HG03060 (cell line): Measurements from ENCODE around the gene SCNN1A.

ENCODE experiments used
- ATAC-seq: cut with Tn5 transposase; IDR thresholded peaks from one replicate; pipeline ENCODE4 v1.9.1; 2021; ENCODE audit warnings: low read depth, moderate number of reproducible peaks; ENCODE audit not compliant: unreplicated experiment

The SCNN1A gene

DNA sequence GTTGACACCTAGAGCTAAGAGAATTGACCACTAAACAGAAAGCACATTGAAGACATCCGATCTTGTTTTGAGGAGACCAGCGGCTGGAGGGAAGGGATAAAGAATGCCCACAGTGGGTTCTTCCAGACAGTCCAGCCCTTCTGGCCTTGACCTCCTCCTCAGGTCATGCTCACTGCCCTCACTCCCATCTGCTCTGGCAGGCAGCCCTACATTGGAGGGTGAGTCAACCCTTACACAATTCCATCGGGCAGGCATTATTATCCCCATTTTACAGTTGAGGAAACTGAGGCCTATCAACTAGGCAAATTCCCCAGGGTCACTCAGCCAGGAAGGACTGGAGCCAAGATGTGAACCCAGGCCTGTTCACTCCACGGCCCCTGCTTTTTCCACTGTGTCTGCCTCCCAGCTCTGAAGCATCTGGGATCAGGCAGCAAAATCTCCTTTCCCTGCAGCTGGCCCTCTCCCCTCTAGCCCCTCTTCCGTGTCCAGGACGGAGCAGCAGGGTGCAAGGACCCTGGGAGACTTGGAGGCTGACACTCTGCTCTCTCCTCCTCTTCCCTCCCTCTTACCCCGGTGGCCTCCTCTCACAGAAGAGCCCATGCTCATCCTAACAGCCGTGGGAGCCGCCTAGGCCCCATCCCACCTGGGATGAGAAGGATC, 5.3 kb downstream of the SCNN1A start:
- no peak for ATAC-seq

DNA sequence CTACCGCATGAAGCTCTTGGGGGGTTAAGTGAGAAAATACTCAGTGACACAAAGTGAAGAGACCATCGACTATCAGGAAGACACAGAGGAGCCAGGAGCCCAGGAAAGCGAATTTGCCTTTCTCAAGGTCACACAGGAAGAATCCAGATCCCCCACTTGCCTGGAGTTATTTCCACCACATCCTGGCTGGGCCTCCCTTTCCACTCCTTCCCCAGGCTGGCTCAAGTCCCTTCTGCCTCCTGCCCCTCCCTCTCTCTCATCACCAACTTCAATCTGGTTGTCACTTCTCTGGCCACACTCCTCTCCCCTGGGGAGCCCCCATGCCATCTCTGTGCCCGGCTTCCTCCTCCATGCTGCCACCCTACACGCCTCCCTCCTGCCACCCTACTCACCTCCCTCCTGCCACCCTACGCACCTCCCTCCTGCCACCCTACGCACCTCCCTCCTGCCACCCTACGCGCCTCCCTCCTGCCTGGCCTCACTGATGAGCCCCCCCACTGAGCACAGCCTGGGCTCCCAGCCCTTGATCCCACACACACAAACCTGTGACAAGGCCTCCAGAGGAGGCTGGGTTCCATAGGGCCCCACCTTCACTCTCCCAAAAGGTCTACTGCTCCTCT, 6.3 kb downstream of the SCNN1A start:
- ATAC-seq: no peak

DNA sequence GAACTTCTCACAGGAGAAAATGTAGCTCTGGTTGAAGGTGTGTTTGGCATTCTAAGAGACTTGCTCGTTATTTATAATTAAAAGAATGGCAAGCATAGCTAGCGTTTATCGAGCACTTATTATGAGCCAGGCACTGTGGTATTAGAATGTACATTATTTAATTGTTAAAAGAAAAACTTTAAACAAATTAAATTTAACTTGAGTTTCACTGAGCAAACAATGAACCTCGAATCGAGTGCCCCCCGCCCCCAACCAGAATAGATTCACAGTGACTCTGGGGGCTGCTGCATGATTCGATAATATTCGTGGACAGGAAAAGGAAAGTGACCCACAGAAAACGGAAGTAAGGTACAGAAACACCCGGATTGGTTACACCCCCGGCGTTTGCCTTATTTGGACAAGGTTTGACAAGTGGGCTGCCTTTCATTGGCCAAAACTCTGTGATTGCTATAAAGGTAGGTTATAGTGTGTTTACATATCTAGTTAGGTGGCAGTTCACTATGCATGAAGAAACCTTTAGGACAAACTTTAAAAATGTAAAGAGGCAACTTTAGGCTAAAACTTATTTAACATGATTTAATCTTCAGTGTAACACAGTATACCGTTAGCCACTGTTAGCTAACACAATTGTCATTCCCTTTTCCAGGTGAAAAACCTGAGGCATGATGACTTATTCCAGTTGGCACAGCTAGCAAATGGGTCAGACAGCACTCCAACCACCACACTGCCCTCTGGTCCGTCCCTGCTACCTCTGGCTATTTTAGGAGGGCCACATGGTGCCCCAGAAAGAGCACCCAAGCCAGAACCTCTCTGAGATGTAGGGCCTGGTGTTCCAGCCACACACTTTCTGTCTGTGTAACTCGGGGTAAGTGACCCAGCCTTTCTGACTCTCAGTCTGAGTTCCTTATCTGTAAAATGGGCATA, 7.1 kb downstream of the SCNN1A start:
- no peak for ATAC-seq

DNA sequence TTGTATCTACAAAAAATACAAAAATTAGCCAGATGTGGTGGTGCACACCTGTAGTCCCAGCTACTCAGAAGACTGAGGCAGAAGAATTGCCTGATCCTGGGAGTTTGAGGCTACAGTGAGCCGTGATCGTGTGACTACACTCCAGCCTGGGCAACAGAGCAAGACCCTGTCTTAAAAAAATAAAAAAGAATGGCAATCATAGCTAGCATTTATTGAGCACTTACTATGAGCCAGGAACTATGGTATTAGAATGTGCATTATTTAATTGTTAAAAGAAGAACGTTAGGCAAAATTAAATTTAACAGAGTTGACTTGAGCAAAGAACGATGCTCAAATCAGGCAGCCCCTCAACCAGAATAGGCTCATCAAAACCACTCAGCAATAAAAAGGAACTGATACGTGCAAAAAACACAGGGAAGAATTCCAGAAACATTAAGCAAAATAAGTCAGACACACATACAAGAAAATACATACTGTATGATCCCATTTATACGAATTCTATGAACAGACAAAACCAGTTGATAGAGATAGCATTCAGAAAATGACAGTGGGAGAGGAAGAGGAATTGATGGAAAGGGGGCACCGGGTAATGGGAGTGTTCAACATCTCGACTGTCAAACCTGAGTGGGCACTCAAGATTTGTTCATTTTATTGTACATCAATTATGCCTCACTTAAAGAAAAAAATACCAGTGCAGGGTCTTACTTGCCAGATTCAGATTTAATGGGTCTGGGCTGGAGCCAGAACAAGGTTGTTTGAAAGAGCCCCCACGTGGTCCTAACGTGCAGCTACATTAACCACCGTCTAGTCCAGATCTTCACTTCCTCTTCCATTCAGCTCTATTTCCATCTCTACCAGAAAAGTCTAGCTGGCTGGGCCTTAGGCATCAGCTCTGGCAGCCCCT, 8.0 kb downstream of the SCNN1A start:
- no peak for ATAC-seq

DNA sequence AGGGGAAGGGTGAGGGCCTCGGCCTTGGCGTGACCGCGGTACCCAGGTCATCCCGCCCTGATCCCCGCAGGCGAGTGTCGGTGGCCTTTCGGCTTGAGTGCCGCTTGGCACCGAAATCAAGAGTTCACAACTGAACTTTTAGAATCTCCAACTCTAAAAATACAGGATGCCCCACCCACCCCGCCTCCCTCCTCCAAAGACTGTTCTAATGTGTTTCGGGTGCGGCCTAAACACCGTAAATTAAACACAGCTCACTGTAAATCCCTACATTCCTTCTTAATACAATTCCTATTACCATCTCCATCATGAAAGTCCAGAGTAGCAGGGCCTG, 11.4 kb downstream of the SCNN1A start:
- ATAC-seq: no peak

DNA sequence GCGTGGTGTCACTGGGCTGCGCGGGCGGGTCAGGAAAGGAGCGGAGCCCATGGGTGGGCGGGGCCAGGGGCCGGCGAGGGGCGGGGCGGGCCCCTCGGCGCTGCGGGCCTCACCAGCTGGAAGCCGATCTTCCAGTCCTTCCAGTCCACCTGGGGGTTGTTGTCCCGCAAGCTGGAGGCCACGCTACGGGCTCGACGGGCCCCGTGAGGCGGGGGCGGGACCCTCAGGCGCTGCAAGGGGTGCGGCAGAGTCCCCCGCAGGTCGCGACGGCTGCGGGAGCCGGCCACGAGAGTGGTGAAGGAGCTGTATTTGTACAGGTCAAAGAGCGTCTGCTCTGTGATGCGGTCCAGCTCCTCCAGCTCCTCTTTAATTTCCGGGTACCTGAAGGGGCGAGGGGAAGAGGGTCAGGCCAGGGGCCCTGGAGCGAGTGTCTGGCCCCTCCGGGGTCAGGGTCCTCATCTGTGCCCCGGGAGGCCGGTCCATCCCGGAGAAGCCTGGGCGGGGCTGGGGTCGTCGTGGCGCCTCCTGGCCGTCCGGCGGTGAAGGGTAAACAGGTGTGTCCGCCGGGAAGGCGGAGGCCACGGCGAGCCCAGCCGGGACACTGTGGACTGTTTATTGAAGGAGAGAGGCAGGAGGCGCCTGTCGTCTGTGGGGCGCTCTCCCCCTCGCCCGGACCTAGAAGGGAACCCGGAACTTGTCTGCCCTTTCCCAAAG, 11.9 kb downstream of the SCNN1A start:
- no peak for ATAC-seq

DNA sequence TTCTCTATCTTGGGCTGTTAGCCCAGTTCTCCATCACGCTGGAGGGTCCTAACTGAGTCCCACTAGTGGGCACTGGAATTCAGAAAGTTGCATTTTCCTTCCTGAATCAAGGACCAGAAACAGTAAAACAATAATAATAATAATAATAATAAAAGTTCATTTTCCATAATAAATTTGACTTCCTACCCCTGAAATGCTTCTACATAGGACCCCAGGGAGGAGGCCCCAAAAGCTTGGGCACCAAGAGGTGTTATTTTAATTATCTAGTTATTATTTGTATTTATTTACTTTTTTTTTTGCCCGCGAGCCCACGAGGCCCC, 12.4 kb downstream of the SCNN1A start:
- no peak for ATAC-seq

DNA sequence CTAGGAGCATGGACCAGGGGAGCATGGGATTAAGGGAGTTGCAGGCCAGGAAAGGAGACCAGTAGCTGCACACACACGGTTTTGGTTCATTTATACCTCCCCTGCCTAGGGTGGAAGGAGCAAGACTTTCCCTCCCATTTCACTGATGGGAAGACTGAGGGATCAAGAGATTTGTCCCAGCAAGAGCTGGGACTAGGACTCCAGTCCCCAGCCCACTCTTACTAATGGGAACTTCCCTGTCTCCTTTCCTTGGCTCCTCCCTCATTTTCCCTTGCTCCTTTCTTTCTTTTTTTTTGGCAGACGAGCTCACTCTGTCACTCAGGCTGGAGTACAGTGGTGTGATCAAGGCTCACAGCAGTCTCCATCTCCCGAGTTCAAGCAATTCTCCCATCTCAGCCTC, 13.0 kb downstream of the SCNN1A start:
- no peak for ATAC-seq

DNA sequence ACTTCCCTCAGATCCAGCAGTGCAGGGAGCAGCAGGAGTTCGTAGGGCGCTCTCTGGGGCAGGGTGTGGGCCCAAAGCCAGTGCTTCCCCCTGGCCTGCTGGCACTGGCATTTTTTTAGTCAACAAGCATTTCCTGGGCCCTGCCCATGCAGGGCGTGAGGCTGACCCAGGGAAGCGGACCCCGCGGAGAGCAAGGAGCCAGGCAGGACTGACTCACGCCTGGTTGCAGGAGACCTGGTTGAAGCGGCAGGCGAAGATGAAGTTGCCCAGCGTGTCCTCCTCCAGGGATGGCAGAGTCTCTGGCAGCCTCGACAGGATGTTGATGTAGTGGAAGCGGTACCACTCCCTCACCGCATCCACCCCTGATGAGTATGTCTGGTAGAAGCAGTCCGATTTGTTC, 13.5 kb downstream of the SCNN1A start:
- no peak for ATAC-seq

DNA sequence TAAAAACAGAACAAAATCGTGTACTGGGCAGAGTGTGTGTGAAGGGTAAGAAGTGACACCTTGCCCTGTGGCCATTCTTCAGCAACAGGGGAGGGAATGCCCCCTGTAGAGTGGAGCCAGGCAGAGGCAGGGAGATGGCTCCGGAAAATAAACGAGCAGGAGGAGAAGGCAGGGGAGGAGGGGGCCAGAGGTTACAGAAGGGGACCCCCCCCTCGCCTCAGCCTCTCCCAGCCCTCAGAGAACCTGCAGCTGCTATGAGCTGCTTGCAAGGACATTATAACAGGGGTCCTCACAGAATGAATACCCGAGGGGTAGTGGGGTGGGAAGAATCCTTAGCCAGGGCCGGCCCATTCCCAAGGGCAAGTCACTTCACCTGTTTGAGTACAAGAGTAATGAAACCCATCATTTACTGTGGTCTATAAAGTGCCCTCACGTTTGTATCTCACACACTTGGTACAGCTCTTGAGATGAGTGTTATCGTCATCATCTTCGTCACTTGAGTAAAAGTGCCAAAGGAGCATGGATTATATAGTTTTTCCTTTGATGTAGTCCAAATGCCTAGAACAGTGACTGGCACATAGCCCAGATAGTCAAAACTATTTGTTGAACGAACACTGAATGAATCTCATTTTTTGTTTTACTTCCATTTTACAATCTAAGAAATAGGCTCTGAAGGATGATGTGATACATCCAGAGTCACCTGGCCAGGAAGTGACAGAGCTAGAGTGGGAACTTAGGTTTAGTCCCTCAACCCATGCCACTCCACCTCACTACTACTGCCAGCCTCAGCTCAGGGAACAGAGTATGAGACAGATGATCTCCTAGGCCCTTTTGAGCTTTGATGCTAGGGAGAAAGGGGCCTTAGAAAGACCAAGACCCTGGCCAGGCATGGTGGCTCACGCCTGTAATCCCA, 14.5 kb downstream of the SCNN1A start:
- no peak for ATAC-seq

DNA sequence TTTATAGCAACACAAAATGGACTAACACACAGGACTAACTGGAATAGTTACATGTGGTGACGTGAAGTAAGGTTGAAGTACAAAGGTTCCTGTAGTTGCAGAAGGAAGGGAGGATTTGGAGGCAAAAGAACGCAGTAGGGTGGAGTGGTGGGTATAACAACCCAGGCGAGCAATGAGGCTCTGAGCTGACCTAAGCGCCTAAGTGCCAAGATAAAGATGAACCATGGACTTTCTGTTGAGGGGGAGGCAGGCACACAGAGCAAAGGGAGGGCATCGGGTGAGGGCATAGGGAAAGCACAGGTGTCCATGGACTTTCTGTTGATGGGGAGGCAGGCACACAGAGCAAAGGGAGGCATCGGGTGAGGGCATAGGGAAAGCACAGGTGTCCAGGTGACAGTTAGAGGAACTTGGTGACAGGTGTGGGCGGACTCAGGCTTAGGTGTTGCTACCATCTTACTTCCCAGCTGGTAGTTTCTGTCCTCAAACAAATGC, 15.2 kb downstream of the SCNN1A start:
- ATAC-seq: no peak

DNA sequence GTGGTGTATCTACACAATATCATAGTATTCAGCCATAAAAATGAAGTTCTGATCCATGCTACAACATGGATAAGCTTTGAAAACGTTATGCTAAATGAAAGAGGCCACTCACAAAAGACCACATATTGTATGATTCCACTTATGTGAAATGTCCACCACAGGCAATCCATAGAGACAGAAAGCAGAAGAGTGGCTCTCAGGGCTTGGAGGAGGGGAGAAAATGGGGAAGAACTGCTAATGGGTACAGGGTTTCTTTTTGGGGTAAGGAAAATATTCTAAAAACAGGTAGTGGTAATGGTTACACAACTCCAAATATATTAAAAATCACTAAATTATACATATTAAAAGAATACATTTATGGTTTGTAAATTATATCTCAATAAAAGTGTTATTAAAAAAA, 16.5 kb downstream of the SCNN1A start:
- no peak for ATAC-seq

DNA sequence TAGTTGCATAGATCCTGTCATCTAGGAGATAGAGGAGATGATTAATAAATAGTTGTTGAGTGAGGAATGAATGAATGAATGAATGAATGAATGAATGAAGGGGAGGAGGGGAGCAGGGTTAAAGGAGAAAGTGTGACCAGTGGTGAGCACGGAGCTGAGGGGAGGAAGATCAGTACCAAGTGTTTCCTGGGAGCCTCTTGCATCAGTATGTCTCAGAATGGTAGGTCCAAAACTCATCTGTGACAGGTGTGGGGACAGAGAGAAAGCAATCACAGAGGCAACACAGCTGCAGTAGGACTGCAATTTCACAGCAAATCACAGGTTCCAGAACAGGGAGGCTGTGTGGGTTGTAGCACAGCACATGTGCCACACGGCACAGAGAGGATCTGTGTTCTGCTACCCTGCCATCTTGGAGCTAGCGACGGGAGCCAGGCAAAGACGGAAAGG, 19.0 kb downstream of the SCNN1A start:
- no peak for ATAC-seq

DNA sequence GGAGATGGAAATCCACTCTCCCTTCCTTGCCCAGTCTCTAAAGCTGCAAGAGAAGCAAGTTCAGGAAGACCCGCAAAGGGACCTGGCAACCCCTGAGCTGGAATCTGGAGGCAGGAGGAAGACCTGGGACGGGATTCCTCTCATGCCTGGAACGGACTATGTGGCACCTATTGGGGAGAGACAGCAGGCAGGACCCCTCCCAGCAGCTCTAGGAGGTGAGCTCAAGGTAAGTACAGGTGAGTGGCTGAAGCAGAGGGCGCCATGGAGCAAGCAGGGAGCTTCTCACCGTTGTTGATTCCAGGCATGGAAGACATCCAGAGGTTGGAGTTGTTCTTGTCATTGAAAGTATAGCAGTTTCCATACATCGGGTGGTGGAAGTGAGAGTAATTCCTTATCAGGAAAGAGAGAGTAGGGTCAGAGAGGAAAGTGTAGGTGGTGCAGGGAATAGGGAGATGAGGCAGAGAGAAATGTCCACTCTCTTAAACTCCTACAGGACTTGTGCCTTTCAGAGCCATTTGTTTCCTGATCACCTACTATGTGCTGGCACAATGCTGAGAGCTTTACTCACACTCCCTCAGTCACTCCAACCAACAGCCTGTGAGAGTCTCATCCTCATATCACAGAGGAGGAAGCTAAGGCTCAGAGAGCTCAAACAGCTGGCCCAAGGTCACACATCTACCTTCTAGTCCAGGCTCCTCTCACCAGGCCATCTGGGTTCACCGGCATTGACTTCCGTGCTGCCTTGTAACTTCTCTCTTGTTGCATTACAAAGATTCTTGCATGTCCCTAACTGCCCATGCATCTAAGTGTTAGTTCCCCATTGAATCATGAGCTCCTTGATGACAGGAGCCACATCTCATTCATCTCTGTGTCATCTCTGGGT, 19.6 kb downstream of the SCNN1A start:
- no peak for ATAC-seq

DNA sequence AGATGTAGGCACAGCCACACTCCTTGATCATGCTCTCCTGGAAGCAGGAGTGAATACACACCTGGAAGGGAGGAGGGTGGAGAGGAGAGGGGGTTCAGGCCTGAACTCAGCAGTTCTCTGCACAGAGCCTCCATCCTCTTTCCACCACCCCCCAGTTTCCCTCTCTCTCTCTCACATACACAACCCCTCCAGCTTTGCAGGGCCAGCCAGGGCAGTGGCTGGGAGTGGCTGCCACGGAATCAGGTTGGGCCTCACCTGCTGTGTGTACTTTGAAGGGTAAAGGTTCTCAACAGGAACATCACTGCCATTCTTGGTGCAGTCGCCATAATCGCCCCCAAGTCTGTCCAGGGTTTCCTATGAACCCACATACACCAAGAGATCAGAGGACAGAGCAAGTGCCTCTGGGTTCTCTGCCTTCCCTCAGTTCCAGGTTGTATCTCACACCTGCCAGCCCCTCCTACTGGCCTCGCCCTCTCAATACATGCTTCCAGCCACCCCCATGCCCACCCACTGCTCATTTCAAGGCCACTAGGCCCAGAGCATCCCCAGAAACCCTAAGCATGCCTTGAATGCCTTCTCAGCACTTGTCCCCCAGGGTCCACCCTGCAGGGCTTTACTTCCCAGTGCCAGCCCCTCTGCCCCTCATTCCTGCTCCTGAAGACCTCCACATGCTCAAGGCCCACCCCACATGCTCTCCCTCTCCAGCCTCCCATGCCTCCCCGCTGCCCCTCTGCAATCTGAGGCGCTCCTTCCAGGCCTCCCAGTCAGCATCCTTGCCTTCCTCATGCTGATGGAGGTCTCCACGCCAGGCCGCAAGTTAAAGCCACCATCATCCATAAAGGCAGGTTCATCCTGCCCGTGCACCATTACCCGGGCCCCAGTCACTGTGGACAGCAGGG, 20.6 kb downstream of the SCNN1A start:
- no peak for ATAC-seq

DNA sequence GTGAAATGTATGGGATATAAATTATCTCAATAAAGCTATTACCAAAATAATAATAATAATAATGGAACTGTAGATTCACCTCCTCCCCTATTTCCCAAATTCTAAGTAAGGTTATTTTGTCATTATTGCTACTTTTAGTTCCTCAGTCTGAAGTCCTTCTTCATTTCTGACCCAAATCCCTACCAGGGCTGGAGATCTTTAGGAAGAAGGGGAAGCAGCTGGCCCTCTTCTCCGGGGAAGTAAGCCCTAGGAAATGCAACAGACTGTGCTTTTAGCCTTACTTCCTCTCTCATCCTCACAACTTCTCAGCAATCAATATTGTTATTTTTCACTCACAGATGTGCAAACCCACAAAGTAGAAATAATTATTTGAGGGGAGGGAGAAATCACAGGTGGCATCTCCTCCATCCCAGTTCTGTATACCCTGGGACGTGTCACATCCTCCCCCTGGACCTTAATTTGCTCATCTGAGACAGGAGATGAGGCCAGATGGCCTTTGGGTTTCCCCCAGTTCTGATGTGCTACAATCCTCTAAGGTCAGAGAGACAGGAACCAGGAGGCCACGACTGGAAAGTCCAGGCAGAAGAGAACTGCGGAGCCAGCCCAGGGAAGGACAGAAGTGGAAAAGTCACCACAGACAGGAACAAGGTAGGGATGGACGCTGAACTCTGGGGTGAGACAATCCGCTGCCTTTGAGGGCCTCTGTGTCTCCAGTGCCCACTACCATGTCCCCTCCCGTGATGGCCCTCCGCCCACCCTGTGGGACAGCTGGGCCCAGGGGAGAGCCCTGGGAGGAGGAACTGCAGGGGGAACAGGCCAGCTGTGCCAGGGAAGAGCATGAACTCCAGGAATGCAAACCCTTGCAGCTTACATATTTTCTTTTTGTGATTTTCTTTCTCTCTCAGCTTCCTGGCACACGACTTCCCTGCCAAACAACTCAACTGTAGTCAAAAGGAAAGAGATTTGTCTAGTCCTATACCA, 22.9 kb downstream of the SCNN1A start:
- ATAC-seq: no peak
